Type B pancreatic cell (in vitro differentiated cells): Measurements from ENCODE around the gene SLC2A9. TPM values are rescaled to one million over a fixed set of nuclear protein-coding genes. Genes with fewer than 3 reads are reported as not detected.
A peak's percentile ranks its signal among the peaks of the same experiment; 100 is the strongest.

Experiments
- DNase-seq: peaks from one replicate; pipeline ENCODE4 v3.0.0; 2021; ENCODE audit warnings: mixed read lengths; ENCODE audit not compliant: unreplicated experiment; ENCODE audit errors: extremely low spot score
- H3K27ac Mint-ChIP-seq: 2 replicates; pipeline ENCODE4 v1.8.0; 2021; ENCODE audit warnings: mild to moderate bottlenecking, mixed read lengths
- H3K27me3 Mint-ChIP-seq: 2 replicates; pipeline ENCODE4 v1.8.0; 2021; ENCODE audit warnings: mixed read lengths
- H3K36me3 Mint-ChIP-seq: 2 replicates; pipeline ENCODE4 v1.8.0; 2021; ENCODE audit warnings: mixed read lengths
- H3K4me1 Mint-ChIP-seq: one replicate; pipeline ENCODE4 v1.8.0; 2021; ENCODE audit warnings: mixed read lengths; ENCODE audit not compliant: unreplicated experiment
- H3K4me3 Mint-ChIP-seq: 2 replicates; pipeline ENCODE4 v1.8.0; 2021; ENCODE audit warnings: mild to moderate bottlenecking, mixed read lengths
- H3K9me3 Mint-ChIP-seq: 2 replicates; pipeline ENCODE4 v1.8.0; 2021; ENCODE audit warnings: mixed read lengths
- CTCF ChIP-seq: fragments of 200-600 bp; sonication (generic); conservative IDR thresholded peaks from 2 replicates; pipeline ENCODE4 v1.5.0; 2021; ENCODE audit warnings: antibody characterized with exemption, mild to moderate bottlenecking
- total RNA-seq: library from RNA; stranded (reverse); gene quantifications from 2 replicates; pipeline ENCODE4 v1.2.1, GENCODE V29; 2021; ENCODE audit warnings: low replicate concordance

SLC2A9 gene
- total RNA-seq, 1 donor from 2014 or later, result 2.5 TPM

DNA sequence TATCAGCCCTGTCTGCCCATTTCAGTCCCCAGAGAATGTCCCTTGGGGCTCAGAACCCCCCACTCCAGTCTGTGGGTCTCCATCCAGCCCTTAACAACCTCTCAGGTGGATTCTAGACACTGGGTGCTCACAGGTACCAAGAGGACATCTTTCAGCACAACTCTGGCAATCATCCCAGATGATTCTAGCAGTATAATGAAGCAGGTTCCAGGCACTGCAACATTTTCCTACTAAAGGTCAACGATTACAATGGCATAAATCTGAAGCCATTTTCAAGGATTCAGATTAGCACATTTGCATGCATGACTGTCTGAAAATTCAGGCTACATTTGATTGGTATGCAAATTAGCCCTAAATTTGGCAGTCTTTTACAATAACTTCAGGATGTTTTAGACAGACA, 10.0 kb downstream of the SLC2A9 start:
- no peaks in the 10 kb centered on the region for H3K36me3 Mint-ChIP-seq
- no peak for TF ChIP-seq CTCF
- H3K27me3 Mint-ChIP-seq, result peaks cover 24% of the 10 kb centered on the region
- H3K4me1 Mint-ChIP-seq, result peaks cover 34% of the 10 kb centered on the region
- no peak overlapping the region for H3K4me3 Mint-ChIP-seq
- no peaks in the 10 kb centered on the region for H3K9me3 Mint-ChIP-seq
- no peak for DNase-seq
- H3K27ac Mint-ChIP-seq, result no peak overlapping the region

GRCh38 chr4:10009861-10010500, 11.3 kb downstream of the SLC2A9 start:
- Mint-ChIP-seq H3K27ac (no peak overlapping the region), H3K4me3 (no peak overlapping the region), H3K36me3 (no peaks in the 10 kb centered on the region), H3K9me3 (no peaks in the 10 kb centered on the region), H3K4me1 (peaks cover 39% of the 10 kb centered on the region), H3K27me3 (peaks cover 20% of the 10 kb centered on the region)
- no peak for DNase-seq
- TF ChIP-seq CTCF, result no peak

DNA sequence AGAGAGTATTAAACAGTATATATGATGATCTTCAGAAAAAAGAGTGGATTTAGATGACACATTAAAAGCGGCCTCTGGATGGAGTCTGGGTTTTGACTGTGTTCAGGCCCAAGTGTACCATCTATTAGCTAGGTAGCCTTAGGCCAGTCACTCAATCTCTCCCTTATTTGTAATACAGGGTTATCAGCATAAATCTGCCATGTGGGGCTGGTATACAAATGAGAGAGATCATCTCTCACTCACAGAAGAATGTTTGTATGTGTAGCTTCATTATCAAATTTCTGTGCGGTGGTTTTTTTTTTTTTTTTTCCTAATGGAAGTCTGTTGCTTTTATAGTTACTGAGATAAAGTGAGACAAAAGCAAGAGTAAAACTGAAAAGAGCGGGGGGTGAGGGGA, 12.7 kb downstream of the SLC2A9 start:
- H3K27ac Mint-ChIP-seq, result peak overlapping the region; percentile 31
- no peak overlapping the region for H3K4me3 Mint-ChIP-seq
- no peak for DNase-seq
- no peak for TF ChIP-seq CTCF
- H3K27me3 Mint-ChIP-seq, result peaks cover 16% of the 10 kb centered on the region
- H3K36me3 Mint-ChIP-seq, result no peaks in the 10 kb centered on the region
- H3K4me1 Mint-ChIP-seq, result peaks cover 35% of the 10 kb centered on the region
- no peaks in the 10 kb centered on the region for H3K9me3 Mint-ChIP-seq

DNA sequence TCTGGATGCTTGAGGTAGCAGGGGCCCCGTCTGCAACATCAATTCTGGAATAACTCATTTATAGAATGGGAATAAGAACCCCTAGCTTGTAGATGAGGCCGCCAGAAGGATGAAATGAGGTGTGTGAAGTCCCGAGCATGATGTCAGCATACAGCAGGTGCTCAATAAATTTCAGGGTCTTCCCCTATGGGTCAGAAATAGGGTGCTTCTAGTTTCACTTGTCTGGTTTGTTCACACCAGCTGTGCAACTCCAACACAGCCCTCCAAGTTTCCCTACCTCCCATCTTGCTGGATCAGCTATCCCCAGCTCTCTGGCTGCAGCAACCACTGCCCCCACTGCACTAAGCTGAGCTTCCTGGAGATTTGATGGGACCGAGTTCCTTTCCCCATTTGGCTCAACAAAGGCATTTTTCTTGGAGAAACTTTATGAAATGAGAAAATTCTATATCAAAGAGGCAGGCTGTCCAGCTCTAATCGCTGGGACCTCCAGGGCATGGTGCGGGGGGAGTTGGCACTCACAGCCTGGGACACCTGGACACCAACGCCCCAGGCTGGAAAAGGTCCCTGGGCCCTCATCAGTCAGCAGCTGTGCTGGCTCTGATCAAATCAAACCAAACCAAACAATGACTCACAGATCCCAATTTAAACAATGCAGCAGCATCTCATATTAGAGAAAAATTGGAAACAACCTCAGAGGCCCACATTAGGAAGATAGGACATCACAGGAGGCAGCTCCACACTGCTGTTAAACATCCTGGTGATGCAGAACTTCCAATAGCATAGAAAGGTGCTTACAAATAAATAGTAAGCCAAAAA, 13.3 kb downstream of the SLC2A9 start:
- DNase-seq, result no peak
- TF ChIP-seq CTCF, result no peak
- no peak overlapping the region for H3K4me3 Mint-ChIP-seq
- H3K9me3 Mint-ChIP-seq, result no peaks in the 10 kb centered on the region
- H3K27me3 Mint-ChIP-seq, result peaks cover 12% of the 10 kb centered on the region
- H3K36me3 Mint-ChIP-seq, result no peaks in the 10 kb centered on the region
- H3K4me1 Mint-ChIP-seq, result peaks cover 35% of the 10 kb centered on the region
- H3K27ac Mint-ChIP-seq, result peak overlapping the region; percentile 31

DNA sequence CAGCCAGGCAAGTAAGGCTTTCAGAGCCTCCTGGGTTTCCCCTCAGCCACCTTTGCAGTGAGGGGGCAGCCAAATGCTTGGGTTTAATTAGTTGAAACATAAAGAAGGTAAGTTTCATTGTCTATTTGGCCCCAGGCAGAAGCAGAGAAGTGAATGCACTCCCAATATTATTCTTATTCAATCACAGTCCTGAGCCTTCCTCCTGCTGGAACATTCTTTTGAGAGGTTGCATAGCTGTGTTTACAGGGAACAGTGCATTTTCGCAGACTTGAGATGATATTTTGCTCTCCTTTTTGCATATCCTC, 13.9 kb downstream of the SLC2A9 start:
- H3K4me3 Mint-ChIP-seq, result no peak overlapping the region

More for the DNA sequence above, 13.9 kb downstream of the SLC2A9 start:
- Mint-ChIP-seq H3K4me1 (peaks cover 35% of the 10 kb centered on the region), H3K36me3 (no peaks in the 10 kb centered on the region), H3K27me3 (peaks cover 7% of the 10 kb centered on the region), H3K9me3 (no peaks in the 10 kb centered on the region), H3K27ac (peak overlapping the region; percentile 63)
- no peak for TF ChIP-seq CTCF
- DNase-seq, result no peak
